Vagina (tissue), 2 donors: ENCODE data around the gene ARMC5. TPM values are rescaled to one million over a fixed set of nuclear protein-coding genes. Genes with fewer than 3 reads are reported as not detected.

Experiments used
- DNase-seq, 2 donors: peaks; one replicate each; pipeline ENCODE4 v3.0.0-alpha.2; 2017; ENCODE audit errors: extremely low spot score in 2 of 2
- H3K27ac ChIP-seq: fragments of 200-600 bp; sonication (generic); one replicate; pipeline ENCODE4 v1.5.1; 2019
- H3K27me3 ChIP-seq: fragments of 200-600 bp; sonication (generic); one replicate; pipeline ENCODE4 v1.5.1; 2019
- H3K36me3 ChIP-seq, 2 donors: fragments of 200-600 bp; sonication (generic); one replicate each; pipeline ENCODE4 v1.5.1; 2017 to 2019
- H3K4me1 ChIP-seq: fragments of 200-600 bp; sonication (generic); one replicate; pipeline ENCODE4 v1.5.1; 2019
- H3K4me3 ChIP-seq, 2 donors: fragments of 200-600 bp; sonication (generic); 1 replicate in 1 of 2; 2 replicates in 1 of 2; pipeline ENCODE4 v1.5.1; 2016 to 2019
- H3K9me3 ChIP-seq: fragments of 200-600 bp; sonication (generic); one replicate; pipeline ENCODE4 v1.5.1; 2019
- CTCF ChIP-seq, 3 experiments: fragments of 450-650 bp in 2 of 3; fragments of 200-600 bp in 1 of 3; sonication (generic) in 1 of 3; IDR thresholded peaks; one replicate each; pipeline ENCODE4 v1.5.1; 2017 to 2019; ENCODE audit warnings: antibody characterized with exemption in 3 of 3, mild to moderate bottlenecking in 2 of 3, moderate library complexity in 2 of 3
- POLR2A ChIP-seq, 2 donors: fragments of 450-650 bp; IDR thresholded peaks; one replicate each; pipeline ENCODE4 v1.6.1; 2017; ENCODE audit warnings: antibody characterized with exemption in 2 of 2, mild to moderate bottlenecking in 2 of 2, moderate library complexity in 2 of 2
- POLR2AphosphoS5 ChIP-seq, 2 donors: sonication (generic); formaldehyde crosslinking; IDR thresholded peaks; one replicate each; pipeline ENCODE4 v1.9.0; 2017; ENCODE audit warnings: antibody characterized with exemption in 2 of 2, mild to moderate bottlenecking in 2 of 2, low read depth in 1 of 2; ENCODE audit not compliant: insufficient read depth in 1 of 2
- intact Hi-C: fragments of 100-400 bp; cut with DNase I; formaldehyde crosslinking; loops from one replicate; pipeline ENCODE4 v1.15.1; 2023
- total RNA-seq: library from RNA; depleted of rRNA; stranded (reverse); fragments of >200 nt; gene quantifications from one replicate; pipeline ENCODE4 v1.2.3, GENCODE V29; 2016

ARMC5 gene
- total RNA-seq, 1 donor from 2014 or later, result 11.3 TPM

GRCh38 chr16:31467151-31467773 lies 8.0 kb downstream of the ARMC5 start:
- Histone ChIP-seq H3K27ac (no peak overlapping the region), H3K36me3 (peaks cover 0 to 47% of the 10 kb centered on the region in 2 donors), H3K4me1 (peaks cover 13% of the 10 kb centered on the region), H3K4me3 (no peak overlapping the region), H3K27me3 (no peaks in the 10 kb centered on the region), H3K9me3 (no peaks in the 10 kb centered on the region)
- intact Hi-C loops, result no loop called here
- TF ChIP-seq POLR2AphosphoS5 (IDR thresholded peaks at IDR 0.05; ENCODE audit: insufficient read depth in 1 of 2, low read depth in 1 of 2) (no peak), CTCF (IDR thresholded peaks at IDR 0.05) (no peak), POLR2A (IDR thresholded peaks at IDR 0.05) (no peak)
- no peak for DNase-seq

- H3K36me3 ChIP-seq, result peaks cover 0 to 41% of the 10 kb centered on the region in 2 donors
- peaks cover 19% of the 10 kb centered on the region for H3K4me1 ChIP-seq
- H3K27me3 ChIP-seq, result no peaks in the 10 kb centered on the region
- TF ChIP-seq POLR2AphosphoS5 (IDR thresholded peaks at IDR 0.05; ENCODE audit: insufficient read depth in 1 of 2, low read depth in 1 of 2) (no peak), POLR2A (IDR thresholded peaks at IDR 0.05) (no peak), CTCF (IDR thresholded peaks at IDR 0.05) (no peak)
- no peak for DNase-seq
- no peak overlapping the region for H3K27ac ChIP-seq
- intact Hi-C loops, result no loop called here
- no peak overlapping the region for H3K4me3 ChIP-seq
- no peaks in the 10 kb centered on the region for H3K9me3 ChIP-seq
Observed at GRCh38 chr16:31467858-31468257, 8.6 kb downstream of the ARMC5 start.

GRCh38 chr16:31470615-31471014 lies 11.3 kb downstream of the ARMC5 start:
- Histone ChIP-seq H3K27me3 (no peaks in the 10 kb centered on the region), H3K4me1 (peaks cover 30% of the 10 kb centered on the region), H3K36me3 (peaks cover 0 to 41% of the 10 kb centered on the region in 2 donors), H3K27ac (peak overlapping the region; percentile 96), H3K4me3 (peak overlapping the region in 1 of 2 donors; percentile 72), H3K9me3 (no peaks in the 10 kb centered on the region)
- TF ChIP-seq POLR2AphosphoS5 (IDR thresholded peaks at IDR 0.05; ENCODE audit: insufficient read depth in 1 of 2, low read depth in 1 of 2) (no peak), CTCF (IDR thresholded peaks at IDR 0.05) (no peak), POLR2A (IDR thresholded peaks at IDR 0.05) (no peak)
- DNase-seq, result no peak
- intact Hi-C loops, result loop anchor here (5.0 kb wide), 1 partner anchor 37 kb away; the partner anchor contains the start of gene RUSF1

- DNase-seq, result no peak
- Histone ChIP-seq H3K4me1 (peaks cover 33% of the 10 kb centered on the region), H3K4me3 (peak overlapping the region; percentile 72 to 76), H3K27me3 (no peaks in the 10 kb centered on the region), H3K9me3 (no peaks in the 10 kb centered on the region), H3K36me3 (peaks cover 0 to 40% of the 10 kb centered on the region in 2 donors), H3K27ac (peak overlapping the region; percentile 96)
- intact Hi-C loops, result loop anchor here (5.0 kb wide), 1 partner anchor 36 kb away; the partner anchor contains the start of gene RUSF1
- TF ChIP-seq POLR2AphosphoS5 (IDR thresholded peaks at IDR 0.05; ENCODE audit: insufficient read depth in 1 of 2, low read depth in 1 of 2) (no peak), POLR2A (IDR thresholded peaks at IDR 0.05) (no peak)
Observed at GRCh38 chr16:31471241-31471874, 12.1 kb downstream of the ARMC5 start.

- Histone ChIP-seq H3K4me1 (peaks cover 36% of the 10 kb centered on the region), H3K9me3 (no peaks in the 10 kb centered on the region), H3K36me3 (peaks cover 0 to 40% of the 10 kb centered on the region in 2 donors), H3K4me3 (peak within 1 kb of the TSS; percentile 72 to 76), H3K27me3 (no peaks in the 10 kb centered on the region), H3K27ac (peak within 1 kb of the TSS; percentile 96)
- DNase-seq, result no peak
- TF ChIP-seq CTCF (IDR thresholded peaks at IDR 0.05), result no peak
- peak in 1 of 2 donors; percentile 9 for TF ChIP-seq POLR2A (IDR thresholded peaks at IDR 0.05)
- peak in 1 of 2 donors; percentile 58 for TF ChIP-seq POLR2AphosphoS5 (IDR thresholded peaks at IDR 0.05; ENCODE audit: insufficient read depth in 1 of 2, low read depth in 1 of 2)
- intact Hi-C loops, result loop anchor here (5.0 kb wide), 1 partner anchor 35 kb away; the partner anchor contains the start of gene RUSF1
Observed at GRCh38 chr16:31471875-31472708, 12.8 kb downstream of the ARMC5 start, which contains the start of gene TGFB1I1. Gene TGFB1I1 (plus strand): TSS chr16:31472152. CDS start chr16:31472189, 37 bp downstream.
